ENCODE measurements around the gene ASIC3. TPM values are rescaled to one million over a fixed set of nuclear protein-coding genes. Genes with fewer than 3 reads are reported as not detected.

The ASIC3 gene
- total and polyA plus RNA-seq, 2 of the 8 experiments (the other 6 are each of a cell fraction or from before 2014, with no cell fraction given): 1.6 to 1.9 TPM

GRCh38 chr7:151033864-151034249, 14.5 kb upstream of the ASIC3 start:
- no peaks in the 10 kb centered on the region for H3K27me3 ChIP-seq (replicated peaks in 1 of 4; ENCODE audit: control insufficient read depth in 3 of 4, extremely low read depth in 1 of 4, insufficient read depth in 3 of 4, low read length in 3 of 4)
- ChIA-PET CTCF (ENCODE audit: partially characterized antibody) (interaction anchor here (0.6 to 5.4 kb wide), 15 partner anchors 8 to 539 kb away, joined by 3 to 35 read pairs (median 4); partner anchors contain the start of genes ASIC3 and CDK5), POLR2A (ENCODE audit: partially characterized antibody) (interaction anchor here (1.3 kb wide), 1 partner anchor 14 kb away, joined by 4 read pairs; the partner anchor contains the start of gene ASIC3)
- H2AFZ ChIP-seq (ENCODE audit: low read length): no peak overlapping the region
- no peak overlapping the region for H3K14ac ChIP-seq (ENCODE audit: insufficient read length)
- no peaks in the 10 kb centered on the region for H3K79me2 ChIP-seq (ENCODE audit: control insufficient read depth in 1 of 2, insufficient read depth in 2 of 2, low read length in 2 of 2)
- no peak for DNase-seq (ENCODE audit: low read depth in 1 of 2, low spot score in 2 of 2)
- no peak overlapping the region for H2BK20ac ChIP-seq (ENCODE audit: low read length)
- no peak for FAIRE-seq
- no peak overlapping the region for H2AK5ac ChIP-seq (ENCODE audit: low read depth, low read length)
- no peak overlapping the region for H3K18ac ChIP-seq (ENCODE audit: extremely low read depth, low read length)
- H3K23me2 ChIP-seq (ENCODE audit: low read depth, low read length): no peaks in the 10 kb centered on the region
- H3K9me3 ChIP-seq (ENCODE audit: insufficient read depth in 2 of 2, low read depth in 1 of 2, low read length in 1 of 2): no peaks in the 10 kb centered on the region
- 85% methylated on average over 5 of the region's 5 CpGs; no CpG with 5 or more reads in 1 of the 2 experiments for WGBS, 2 experiments (ENCODE audit: extremely low coverage in 1 of 2, insufficient coverage in 1 of 2, insufficient read length in 1 of 2, insufficient replicate concordance in 2 of 2, low coverage in 1 of 2, low lambda C conversion rate in 2 of 2, missing lambda C conversion rate in 1 of 2)
- H3K4ac ChIP-seq (replicated peaks; ENCODE audit: insufficient read length, low read depth, low read length): no peak overlapping the region
- peak overlapping the region; percentile 68; the same call in 1 of the 2 replicates for H4K8ac ChIP-seq (ENCODE audit: extremely low read depth, insufficient read depth, low read length)
- H3K4me1 ChIP-seq (replicated peaks in 1 of 4; ENCODE audit: control insufficient read depth in 3 of 4, insufficient read depth in 4 of 4, low read length in 3 of 4): no peaks in the 10 kb centered on the region
- no peaks in the 10 kb centered on the region; the same call in 1 of the 2 replicates for H3K79me1 ChIP-seq (ENCODE audit: low read depth, low read length)
- H3K4me3 ChIP-seq (ENCODE audit: extremely low read depth in 1 of 4, insufficient read depth in 2 of 4, low read depth in 3 of 4, low read length in 4 of 4): no peak overlapping the region
- H3K56ac ChIP-seq (replicated peaks; ENCODE audit: insufficient read length, low read depth, low read length): no peak overlapping the region
- H3K23ac ChIP-seq (ENCODE audit: insufficient read length): no peak overlapping the region
- H3K4me2 ChIP-seq (ENCODE audit: insufficient read depth in 1 of 2, low read depth in 2 of 2, low read length in 2 of 2): no peak overlapping the region
- TF ChIP-seq SUZ12 (IDR thresholded peaks at IDR 0.05; ENCODE audit: low read length) (no peak), JUN (IDR thresholded peaks at IDR 0.05; ENCODE audit: low read depth, low read length) (no peak), NRF1 (IDR thresholded peaks at IDR 0.05; ENCODE audit: low read depth, low read length) (no peak), TAF7 (optimal IDR thresholded peaks at IDR 0.05; ENCODE audit: borderline replicate concordance, low read depth, low read length) (no peak), SAP30 (IDR thresholded peaks at IDR 0.05; ENCODE audit: insufficient read depth, insufficient replicate concordance, low read length) (no peak), SIRT6 (IDR thresholded peaks at IDR 0.05; ENCODE audit: low read length) (no peak), CHD2 (IDR thresholded peaks at IDR 0.05; ENCODE audit: low read length) (no peak), CREB1 (IDR thresholded peaks at IDR 0.05) (no peak), GTF2F1 (IDR thresholded peaks at IDR 0.05; ENCODE audit: borderline replicate concordance, low read depth, low read length) (no peak), TCF12 (IDR thresholded peaks at IDR 0.05; ENCODE audit: low read depth, low read length) (no peak), HDAC6 (IDR thresholded peaks at IDR 0.05; ENCODE audit: low read depth, low read length) (no peak), ASH2L (IDR thresholded peaks at IDR 0.05; ENCODE audit: low read length) (no peak), SIN3A (conservative IDR thresholded peaks at IDR 0.05 in 1 of 2, IDR thresholded peaks at IDR 0.05 in 1 of 2; ENCODE audit: low read depth in 1 of 2, low read length in 2 of 2) (no peak), EGR1 (IDR thresholded peaks at IDR 0.05; ENCODE audit: borderline replicate concordance, low read depth, low read length) (no peak), KDM1A (IDR thresholded peaks at IDR 0.05; ENCODE audit: borderline replicate concordance, low read length) (no peak)
- H3K27ac ChIP-seq (ENCODE audit: low read depth, low read length): no peak overlapping the region
- H4K20me1 ChIP-seq (replicated peaks in 1 of 2; ENCODE audit: control insufficient read depth in 1 of 2, insufficient read depth in 2 of 2, low read length in 2 of 2): peaks cover 0 to 4% of the 10 kb centered on the region in 2 experiments
- no peak overlapping the region for H3K9ac ChIP-seq (replicated peaks in 1 of 4; ENCODE audit: extremely low read depth in 1 of 4, low read depth in 3 of 4, low read length in 3 of 4)
- no peak overlapping the region for H2BK12ac ChIP-seq (ENCODE audit: low read depth, low read length)
- H2BK5ac ChIP-seq (ENCODE audit: low read depth, low read length): no peak overlapping the region
- no peak overlapping the region for H2BK15ac ChIP-seq (ENCODE audit: low read length)
- no peak overlapping the region for H4K5ac ChIP-seq (ENCODE audit: insufficient read length, low read depth, low read length)
- H2BK120ac ChIP-seq (replicated peaks; ENCODE audit: low read depth, low read length): no peak overlapping the region
- no peak overlapping the region for H4K91ac ChIP-seq (replicated peaks; ENCODE audit: insufficient read length, low read length)
- H3K36me3 ChIP-seq (ENCODE audit: control insufficient read depth in 2 of 4, insufficient read depth in 4 of 4, low read length in 3 of 4): peaks cover 0 to 2% (median 0%) of the 10 kb centered on the region in 4 experiments; a peak in 2 of 8 replicates
